Ishikawa (cell line): ENCODE data around the gene PIP4K2B.

Source experiments
- CEBPB ChIP-seq: IDR thresholded peaks from 2 replicates; pipeline ENCODE4 v1.6.1; 2012
- CREB1 ChIP-seq: IDR thresholded peaks from 2 replicates; pipeline ENCODE4 v1.6.1; 2012; ENCODE audit warnings: low read depth
- EGR1 ChIP-seq: IDR thresholded peaks from 2 replicates; pipeline ENCODE4 v1.6.1; 2012
- EP300 ChIP-seq: IDR thresholded peaks from 2 replicates; pipeline ENCODE4 v1.6.1; 2012; ENCODE audit warnings: borderline replicate concordance
- FOXM1 ChIP-seq: IDR thresholded peaks from 2 replicates; pipeline ENCODE4 v1.6.1; 2012; ENCODE audit warnings: low read depth, borderline replicate concordance
- NFIC ChIP-seq: IDR thresholded peaks from 2 replicates; pipeline ENCODE4 v1.6.1; 2012
- RAD21 ChIP-seq: IDR thresholded peaks from 2 replicates; pipeline ENCODE4 v1.6.1; 2012; ENCODE audit warnings: low read depth
- TAF1 ChIP-seq: IDR thresholded peaks from 2 replicates; pipeline ENCODE4 v1.6.1; 2012; ENCODE audit warnings: low read depth, mild to moderate bottlenecking
- TCF12 ChIP-seq: IDR thresholded peaks from 2 replicates; pipeline ENCODE4 v1.6.1; 2012; ENCODE audit warnings: low read depth
- TEAD4 ChIP-seq: IDR thresholded peaks from 2 replicates; pipeline ENCODE4 v1.6.1; 2012
- YY1 ChIP-seq: IDR thresholded peaks from 2 replicates; pipeline ENCODE4 v1.6.1; 2012; ENCODE audit warnings: low read depth
- ZBTB7A ChIP-seq: IDR thresholded peaks from 2 replicates; pipeline ENCODE4 v1.6.1; 2012; ENCODE audit warnings: low read depth
- TF ChIP-seq, protein P1 (sequence below): IDR thresholded peaks from 2 replicates; pipeline ENCODE4 v1.6.1; 2012
- TF ChIP-seq, protein P2 (sequence below): IDR thresholded peaks from 2 replicates; pipeline ENCODE4 v1.6.1; 2012; ENCODE audit warnings: low read depth, mild to moderate bottlenecking
- TF ChIP-seq, protein P3 (sequence below): IDR thresholded peaks from 2 replicates; pipeline ENCODE4 v1.6.1; 2012

Gene PIP4K2B

DNA sequence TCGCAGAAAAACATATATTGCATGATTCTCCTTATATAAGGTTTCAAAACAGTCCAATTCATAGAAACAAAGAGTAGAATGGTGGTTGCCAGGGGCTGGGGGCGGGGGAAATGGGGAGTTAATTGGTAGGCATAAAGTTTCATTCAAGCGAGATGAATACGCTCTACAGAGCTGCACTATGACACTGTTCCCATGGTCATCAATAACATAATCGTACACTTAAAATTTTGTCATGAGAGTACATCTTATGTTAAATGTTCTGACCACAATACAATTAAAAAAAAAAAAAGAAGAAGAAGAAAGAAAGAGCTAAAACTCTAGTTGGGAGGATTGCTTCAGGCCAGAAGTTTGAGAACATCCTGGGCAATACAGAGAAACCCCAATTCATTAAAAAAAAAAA lies 5.1 kb downstream of the PIP4K2B start:
- TF ChIP-seq EP300 (no peak), ZBTB7A (no peak), RAD21 (no peak), NFIC (no peak), EGR1 (no peak), TCF12 (no peak), TAF1 (no peak), YY1 (no peak)

DNA sequence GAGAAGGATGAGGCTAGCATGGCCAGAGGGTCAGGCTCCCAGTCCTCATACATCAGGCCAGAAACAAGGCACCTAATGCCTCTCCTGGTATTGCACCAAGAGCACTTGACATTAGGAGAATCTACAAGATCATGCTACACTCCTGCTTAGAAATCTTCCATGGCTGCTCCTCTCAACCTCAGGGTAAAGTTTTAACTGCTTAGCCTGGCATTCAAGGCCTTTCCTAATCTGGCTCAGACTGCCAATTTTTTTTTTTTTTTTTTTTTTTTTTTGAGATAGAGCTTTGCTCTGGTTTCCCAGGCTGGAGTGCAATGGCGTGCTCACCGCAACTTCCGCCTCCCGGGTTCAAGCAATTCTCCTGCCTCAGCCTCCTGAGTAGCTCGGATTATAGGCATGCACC lies 8.2 kb downstream of the PIP4K2B start:
- TF ChIP-seq, protein P1, sequence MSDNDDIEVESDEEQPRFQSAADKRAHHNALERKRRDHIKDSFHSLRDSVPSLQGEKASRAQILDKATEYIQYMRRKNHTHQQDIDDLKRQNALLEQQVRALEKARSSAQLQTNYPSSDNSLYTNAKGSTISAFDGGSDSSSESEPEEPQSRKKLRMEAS, result no peak
- TF ChIP-seq EP300 (no peak), CEBPB (no peak), TAF1 (no peak), FOXM1 (no peak), TCF12 (no peak), CREB1 (no peak), NFIC (no peak), RAD21 (no peak), EGR1 (no peak), YY1 (no peak), ZBTB7A (no peak), TEAD4 (no peak)
- TF ChIP-seq, protein P2, sequence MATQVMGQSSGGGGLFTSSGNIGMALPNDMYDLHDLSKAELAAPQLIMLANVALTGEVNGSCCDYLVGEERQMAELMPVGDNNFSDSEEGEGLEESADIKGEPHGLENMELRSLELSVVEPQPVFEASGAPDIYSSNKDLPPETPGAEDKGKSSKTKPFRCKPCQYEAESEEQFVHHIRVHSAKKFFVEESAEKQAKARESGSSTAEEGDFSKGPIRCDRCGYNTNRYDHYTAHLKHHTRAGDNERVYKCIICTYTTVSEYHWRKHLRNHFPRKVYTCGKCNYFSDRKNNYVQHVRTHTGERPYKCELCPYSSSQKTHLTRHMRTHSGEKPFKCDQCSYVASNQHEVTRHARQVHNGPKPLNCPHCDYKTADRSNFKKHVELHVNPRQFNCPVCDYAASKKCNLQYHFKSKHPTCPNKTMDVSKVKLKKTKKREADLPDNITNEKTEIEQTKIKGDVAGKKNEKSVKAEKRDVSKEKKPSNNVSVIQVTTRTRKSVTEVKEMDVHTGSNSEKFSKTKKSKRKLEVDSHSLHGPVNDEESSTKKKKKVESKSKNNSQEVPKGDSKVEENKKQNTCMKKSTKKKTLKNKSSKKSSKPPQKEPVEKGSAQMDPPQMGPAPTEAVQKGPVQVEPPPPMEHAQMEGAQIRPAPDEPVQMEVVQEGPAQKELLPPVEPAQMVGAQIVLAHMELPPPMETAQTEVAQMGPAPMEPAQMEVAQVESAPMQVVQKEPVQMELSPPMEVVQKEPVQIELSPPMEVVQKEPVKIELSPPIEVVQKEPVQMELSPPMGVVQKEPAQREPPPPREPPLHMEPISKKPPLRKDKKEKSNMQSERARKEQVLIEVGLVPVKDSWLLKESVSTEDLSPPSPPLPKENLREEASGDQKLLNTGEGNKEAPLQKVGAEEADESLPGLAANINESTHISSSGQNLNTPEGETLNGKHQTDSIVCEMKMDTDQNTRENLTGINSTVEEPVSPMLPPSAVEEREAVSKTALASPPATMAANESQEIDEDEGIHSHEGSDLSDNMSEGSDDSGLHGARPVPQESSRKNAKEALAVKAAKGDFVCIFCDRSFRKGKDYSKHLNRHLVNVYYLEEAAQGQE, result no peak
- TF ChIP-seq, protein P3, sequence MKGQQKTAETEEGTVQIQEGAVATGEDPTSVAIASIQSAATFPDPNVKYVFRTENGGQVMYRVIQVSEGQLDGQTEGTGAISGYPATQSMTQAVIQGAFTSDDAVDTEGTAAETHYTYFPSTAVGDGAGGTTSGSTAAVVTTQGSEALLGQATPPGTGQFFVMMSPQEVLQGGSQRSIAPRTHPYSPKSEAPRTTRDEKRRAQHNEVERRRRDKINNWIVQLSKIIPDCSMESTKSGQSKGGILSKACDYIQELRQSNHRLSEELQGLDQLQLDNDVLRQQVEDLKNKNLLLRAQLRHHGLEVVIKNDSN, result no peak

DNA sequence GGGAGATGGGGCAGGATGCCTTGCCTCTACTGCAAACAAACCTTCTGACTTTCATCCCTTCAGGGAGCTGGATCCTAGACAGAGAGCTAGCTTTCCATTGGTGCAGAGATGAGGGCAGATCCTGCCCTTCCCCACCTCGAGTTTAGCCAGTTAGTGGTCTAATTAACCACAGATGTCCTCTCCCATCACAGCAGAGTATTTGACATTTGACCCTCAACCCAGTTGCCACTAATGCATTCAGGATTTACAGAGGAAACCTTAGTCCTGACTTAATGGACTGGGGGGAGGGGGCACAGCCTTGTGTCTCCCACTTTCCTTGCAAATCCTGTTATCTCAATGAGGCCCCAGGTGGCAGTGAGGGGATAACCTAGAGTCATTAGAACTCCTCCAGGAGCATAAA lies 10.2 kb downstream of the PIP4K2B start:
- TF ChIP-seq RAD21, result no peak
- TF ChIP-seq, protein P3, result no peak
- TF ChIP-seq CEBPB, result no peak
- TF ChIP-seq YY1, result no peak
- TF ChIP-seq, protein P1, result no peak
- no peak for TF ChIP-seq CREB1
- TF ChIP-seq ZBTB7A, result no peak
- no peak for TF ChIP-seq NFIC
- no peak for TF ChIP-seq TEAD4
- TF ChIP-seq, protein P2, result no peak
- TF ChIP-seq EP300, result no peak
- TF ChIP-seq TCF12, result no peak
- no peak for TF ChIP-seq TAF1
- no peak for TF ChIP-seq FOXM1
- no peak for TF ChIP-seq EGR1

GRCh38 chr17:38786372-38786771 lies 13.0 kb downstream of the PIP4K2B start:
- TF ChIP-seq YY1, result no peak
- TF ChIP-seq, protein P3, result no peak
- TF ChIP-seq TCF12, result no peak
- TF ChIP-seq ZBTB7A, result no peak
- TF ChIP-seq, protein P2, result no peak
- no peak for TF ChIP-seq CREB1
- TF ChIP-seq CEBPB, result no peak
- TF ChIP-seq TAF1, result no peak
- TF ChIP-seq TEAD4, result no peak
- no peak for TF ChIP-seq FOXM1
- TF ChIP-seq EGR1, result no peak
- TF ChIP-seq RAD21, result no peak
- TF ChIP-seq, protein P1, result no peak
- no peak for TF ChIP-seq EP300
- no peak for TF ChIP-seq NFIC
